22Rv1 (cell line): ENCODE measurements around the gene TBC1D1.
A peak's percentile ranks its signal among the peaks of the same experiment; 100 is the strongest.

ENCODE experiments used
- H3K27ac ChIP-seq: fragments of 450-650 bp; 2 replicates; pipeline ENCODE4 v1.5.1; 2017
- CTCF ChIP-seq: fragments of 450-650 bp; IDR thresholded peaks from 2 replicates; pipeline ENCODE4 v1.5.1; 2017; ENCODE audit warnings: mild to moderate bottlenecking
- ZFX ChIP-seq: fragments of 450-650 bp; IDR thresholded peaks from 2 replicates; pipeline ENCODE4 v1.6.1; 2017; ENCODE audit warnings: antibody characterized with exemption, borderline replicate concordance

Gene TBC1D1

GRCh38 chr4:38040619-38041018 lies 149.7 kb downstream of the TBC1D1 start:
- TF ChIP-seq ZFX (no peak), CTCF (no peak)
- no peak overlapping the region for H3K27ac ChIP-seq

GRCh38 chr4:38044060-38044459 lies 153.2 kb downstream of the TBC1D1 start:
- no peak for TF ChIP-seq CTCF
- no peak for TF ChIP-seq ZFX
- H3K27ac ChIP-seq: no peak overlapping the region

- TF ChIP-seq ZFX (no peak), CTCF (no peak)
- no peak overlapping the region for H3K27ac ChIP-seq
These were observed 154.6 kb downstream of the TBC1D1 start for GRCh38 chr4:38045289-38045988.

GRCh38 chr4:38046727-38047489 lies 156.0 kb downstream of the TBC1D1 start:
- TF ChIP-seq CTCF: peak; percentile 25; the same call in 1 of the 2 replicates
- no peak for TF ChIP-seq ZFX
- H3K27ac ChIP-seq: 0 out of 2 replicates have a peak overlapping the region, but pooled peaks have one; percentile 10

GRCh38 chr4:38049545-38050170 lies 158.8 kb downstream of the TBC1D1 start:
- H3K27ac ChIP-seq: no peak overlapping the region

GRCh38 chr4:38050560-38051350 lies 159.9 kb downstream of the TBC1D1 start:
- no peak overlapping the region for H3K27ac ChIP-seq
- no peak for TF ChIP-seq ZFX
- TF ChIP-seq CTCF: no peak

More at GRCh38 chr4:38049545-38050170, 158.8 kb downstream of the TBC1D1 start:
- TF ChIP-seq CTCF (no peak), ZFX (no peak)
